H1 (cell line): Measurements from ENCODE around the gene PLB1. TPM values are rescaled to one million over a fixed set of nuclear protein-coding genes. Genes with fewer than 3 reads are reported as not detected.

Source experiments
- CTCF ChIA-PET: fragments of 300-600 bp; sonication (Branson Sonifier 250); formaldehyde crosslinking; loops from one replicate; lab custom pipeline; 2021; ENCODE audit not compliant: partially characterized antibody; lab: Charles Lee
- POLR2A ChIA-PET: fragments of 300-600 bp; sonication (Branson Sonifier 250); formaldehyde crosslinking; loops from one replicate; lab custom pipeline; 2021; ENCODE audit warnings: inconsistent platforms; ENCODE audit not compliant: partially characterized antibody; lab: Charles Lee
- DNase-seq, 2 experiments: peaks; one replicate each; pipeline versions ENCODE4 v3.0.0 to v3.0.0-alpha.2; 2010 to 2022; ENCODE audit warnings: low spot score in 2 of 2, low read depth in 1 of 2, mixed read lengths in 1 of 2
- FAIRE-seq: peaks from 2 replicates; lab custom pipeline; 2011; peaks lifted over from hg19 to GRCh38; lab: Jason Lieb, UNC
- H2AFZ ChIP-seq: 2 replicates; pipeline ENCODE4 v1.8.1; 2012; ENCODE audit warnings: low read length, inconsistent platforms
- H2AK5ac ChIP-seq: 2 replicates; pipeline ENCODE4 v1.6.1; 2013; ENCODE audit warnings: low read depth, low read length
- H2BK120ac ChIP-seq: replicated peaks from 2 replicates; pipeline ENCODE3; 2013; ENCODE audit warnings: low read depth, low read length, inconsistent platforms
- H2BK12ac ChIP-seq: 2 replicates; pipeline ENCODE4 v1.6.1; 2013; ENCODE audit warnings: low read depth, low read length
- H2BK15ac ChIP-seq: 2 replicates; pipeline ENCODE4 v1.6.1; 2013; ENCODE audit warnings: low read length
- H2BK20ac ChIP-seq: 2 replicates; pipeline ENCODE4 v1.6.1; 2013; ENCODE audit warnings: low read length
- H2BK5ac ChIP-seq: 2 replicates; pipeline ENCODE4 v1.6.1; 2013; ENCODE audit warnings: low read depth, low read length
- H3K14ac ChIP-seq: 2 replicates; pipeline ENCODE4 v1.6.1; 2013; ENCODE audit warnings: inconsistent platforms; ENCODE audit not compliant: insufficient read length
- H3K18ac ChIP-seq: 2 replicates; pipeline ENCODE4 v1.6.1; 2013; ENCODE audit warnings: low read length; ENCODE audit errors: extremely low read depth
- H3K23ac ChIP-seq: 2 replicates; pipeline ENCODE4 v1.6.1; 2013; ENCODE audit warnings: inconsistent platforms; ENCODE audit not compliant: insufficient read length
- H3K23me2 ChIP-seq: 2 replicates; pipeline ENCODE4 v1.6.1; 2013; ENCODE audit warnings: low read depth, low read length
- H3K27ac ChIP-seq: 2 replicates; pipeline ENCODE4 v1.6.1; 2011; ENCODE audit warnings: low read depth, low read length, inconsistent platforms
- H3K27me3 ChIP-seq, 4 experiments: replicated peaks in 1 of 4; 1 replicate in 1 of 4; 2 replicates in 3 of 4; pipeline versions ENCODE4 v1.6.1 to v1.8.1; 2011 to 2013; ENCODE audit warnings: low read length in 3 of 4, mild to moderate bottlenecking in 3 of 4, inconsistent platforms in 2 of 4, mixed read lengths in 2 of 4, moderate library complexity in 1 of 4; ENCODE audit not compliant: control insufficient read depth in 3 of 4, insufficient read depth in 3 of 4; ENCODE audit errors: extremely low read depth in 1 of 4
- H3K36me3 ChIP-seq, 4 experiments: 2 replicates each; pipeline versions ENCODE4 v1.6.1 to v1.8.1; 2011 to 2013; ENCODE audit warnings: mild to moderate bottlenecking in 4 of 4, low read length in 3 of 4, moderate library complexity in 2 of 4, control low read depth in 1 of 4, inconsistent platforms in 1 of 4; ENCODE audit not compliant: insufficient read depth in 4 of 4, control insufficient read depth in 2 of 4
- H3K4ac ChIP-seq: replicated peaks from 2 replicates; pipeline ENCODE3; 2013; ENCODE audit warnings: low read length, low read depth, mixed read lengths, inconsistent platforms; ENCODE audit not compliant: insufficient read length
- H3K4me1 ChIP-seq, 4 experiments: replicated peaks in 1 of 4; 1 replicate in 1 of 4; 2 replicates in 3 of 4; pipeline versions ENCODE4 v1.6.1 to v1.8.1; 2011 to 2013; ENCODE audit warnings: low read length in 3 of 4, inconsistent platforms in 2 of 4, mixed read lengths in 1 of 4; ENCODE audit not compliant: insufficient read depth in 4 of 4, control insufficient read depth in 3 of 4
- H3K4me2 ChIP-seq, 2 experiments: 2 replicates each; pipeline versions ENCODE4 v1.6.1 to v1.8.1; 2011 to 2013; ENCODE audit warnings: low read depth in 2 of 2, low read length in 2 of 2, control low read depth in 1 of 2, inconsistent platforms in 1 of 2, mild to moderate bottlenecking in 1 of 2; ENCODE audit not compliant: insufficient read depth in 1 of 2
- H3K4me3 ChIP-seq, 4 experiments: fragments of 200-600, 300-600 bp in 1 of 4; sonication (generic), shearing (Covaris generic), sonication (Bioruptor Twin) in 1 of 4; 2 replicates each; pipeline versions ENCODE4 v1.5.1 to v1.8.1; 2011 to 2016; ENCODE audit warnings: low read length in 4 of 4, low read depth in 3 of 4, control low read depth in 2 of 4, inconsistent platforms in 2 of 4, mild to moderate bottlenecking in 2 of 4, mixed read lengths in 1 of 4, moderate library complexity in 1 of 4; ENCODE audit not compliant: insufficient read depth in 2 of 4; ENCODE audit errors: extremely low read depth in 1 of 4
- H3K56ac ChIP-seq: replicated peaks from 2 replicates; pipeline ENCODE3; 2013; ENCODE audit warnings: low read depth, mild to moderate bottlenecking, mixed read lengths, low read length, inconsistent platforms; ENCODE audit not compliant: insufficient read length
- H3K79me1 ChIP-seq: 2 replicates; pipeline ENCODE4 v1.6.1; 2013; ENCODE audit warnings: low read depth, low read length, control low read depth
- H3K79me2 ChIP-seq, 2 experiments: 2 replicates each; pipeline versions ENCODE4 v1.6.1 to v1.8.1; 2012 to 2013; ENCODE audit warnings: low read length in 2 of 2, mild to moderate bottlenecking in 2 of 2, inconsistent platforms in 1 of 2; ENCODE audit not compliant: insufficient read depth in 2 of 2, control insufficient read depth in 1 of 2
- H3K9ac ChIP-seq, 4 experiments: replicated peaks in 1 of 4; 1 replicate in 1 of 4; 2 replicates in 3 of 4; pipeline versions ENCODE4 v1.6.1 to v1.8.1; 2011 to 2013; ENCODE audit warnings: low read depth in 3 of 4, low read length in 3 of 4, control low read depth in 2 of 4, mild to moderate bottlenecking in 2 of 4, moderate library complexity in 2 of 4, inconsistent platforms in 1 of 4; ENCODE audit errors: extremely low read depth in 1 of 4
- H3K9me3 ChIP-seq, 2 experiments: 2 replicates each; pipeline versions ENCODE4 v1.6.1 to v1.8.1; 2012 to 2013; ENCODE audit warnings: mild to moderate bottlenecking in 2 of 2, moderate library complexity in 2 of 2, control low read depth in 1 of 2, inconsistent platforms in 1 of 2, low read depth in 1 of 2, low read length in 1 of 2, mixed read lengths in 1 of 2; ENCODE audit not compliant: insufficient read depth in 2 of 2
- H4K20me1 ChIP-seq, 2 experiments: replicated peaks in 1 of 2; 2 replicates each; pipeline versions ENCODE3 to v1.8.1; 2011 to 2013; ENCODE audit warnings: inconsistent platforms in 2 of 2, low read length in 2 of 2, mild to moderate bottlenecking in 1 of 2; ENCODE audit not compliant: insufficient read depth in 2 of 2, control insufficient read depth in 1 of 2
- H4K5ac ChIP-seq: 2 replicates; pipeline ENCODE4 v1.6.1; 2013; ENCODE audit warnings: low read length, low read depth, mixed read lengths, inconsistent platforms; ENCODE audit not compliant: insufficient read length
- H4K8ac ChIP-seq: 2 replicates; pipeline ENCODE4 v1.8.0; 2013; ENCODE audit warnings: mild to moderate bottlenecking, moderate library complexity, low read length, inconsistent platforms; ENCODE audit not compliant: insufficient read depth; ENCODE audit errors: extremely low read depth
- H4K91ac ChIP-seq: replicated peaks from 2 replicates; pipeline ENCODE3; 2013; ENCODE audit warnings: low read length, mixed read lengths, inconsistent platforms; ENCODE audit not compliant: insufficient read length
- ASH2L ChIP-seq: fragments of 200-600, 300-600 bp; sonication (generic); IDR thresholded peaks from one replicate; pipeline ENCODE4 v1.7.1; 2017; ENCODE audit warnings: low read length
- CBX8 ChIP-seq: fragments of 300-800, 300-1000 bp; sonication (generic); IDR thresholded peaks from 2 replicates; pipeline ENCODE4 v1.7.1; 2016; ENCODE audit warnings: low read depth, low read length, borderline replicate concordance
- EGR1 ChIP-seq: IDR thresholded peaks from 2 replicates; pipeline ENCODE4 v1.6.1; 2011; ENCODE audit warnings: low read depth, low read length, borderline replicate concordance
- GABPA ChIP-seq: IDR thresholded peaks from 2 replicates; pipeline ENCODE4 v1.6.1; 2011; ENCODE audit warnings: mild to moderate bottlenecking, low read length, moderate library complexity, borderline replicate concordance; ENCODE audit not compliant: insufficient read depth
- GTF2F1 ChIP-seq: IDR thresholded peaks from 2 replicates; pipeline ENCODE4 v1.6.1; 2012; ENCODE audit warnings: low read depth, low read length, improper control_type of control experiment, borderline replicate concordance
- RNF2 ChIP-seq: fragments of 200-900, 300-1000 bp; sonication (generic); IDR thresholded peaks from 2 replicates; pipeline ENCODE4 v1.7.1; 2016; ENCODE audit warnings: borderline replicate concordance, low read depth, mild to moderate bottlenecking, antibody characterized with exemption, low read length; ENCODE audit not compliant: poor library complexity, severe bottlenecking; ENCODE audit errors: missing control alignments
- SAP30 ChIP-seq: fragments of 300-600 bp; sonication (generic); IDR thresholded peaks from 2 replicates; pipeline ENCODE4 v1.7.1; 2012; ENCODE audit warnings: low read length, moderate library complexity, mild to moderate bottlenecking, inconsistent platforms; ENCODE audit not compliant: insufficient read depth, insufficient replicate concordance
- SIN3A ChIP-seq, 2 experiments: IDR thresholded peaks in 1 of 2; conservative IDR thresholded peaks in 1 of 2; 2 replicates each; pipeline ENCODE4 v1.6.1; 2011 to 2012; ENCODE audit warnings: low read length in 2 of 2, improper control_type of control experiment in 1 of 2, low read depth in 1 of 2, mild to moderate bottlenecking in 1 of 2
- SP1 ChIP-seq: IDR thresholded peaks from 2 replicates; pipeline ENCODE4 v1.6.1; 2011; ENCODE audit warnings: low read depth, low read length
- ZNF274 ChIP-seq: IDR thresholded peaks from 2 replicates; pipeline ENCODE4 v1.7.0; 2012; ENCODE audit warnings: low read length, borderline replicate concordance; ENCODE audit errors: extremely low read depth
- WGBS, 2 experiments: shearing (Covaris generic) in 1 of 2; methylation state at CpG; one replicate each; pipeline versions ENCODE4 v1.1.6 to v1.1.7; 2013 to 2015; ENCODE audit warnings: low lambda C conversion rate in 2 of 2, mixed read lengths in 2 of 2, inconsistent platforms in 1 of 2, low coverage in 1 of 2, missing lambda C conversion rate in 1 of 2; ENCODE audit not compliant: insufficient replicate concordance in 2 of 2, insufficient coverage in 1 of 2, insufficient read length in 1 of 2; ENCODE audit errors: extremely low coverage in 1 of 2, missing lambda C conversion rate in 1 of 2; 5-methylcytosine and 5-hydroxymethylcytosine counted together
- polyA plus RNA-seq, 7 experiments: library from polyadenylated mRNA; depleted of rRNA in 3 of 7; stranded (reverse) in 5 of 7; unstranded in 2 of 7; fragments of >200 nt in 5 of 7; fragments of 200-250 nt in 2 of 7; gene quantifications; 1 replicate in 5 of 7; 2 replicates in 1 of 7; 4 replicates in 1 of 7; pipeline versions ENCODE4 v1.2.1 to v1.2.3, GENCODE V29; 2011 to 2013; ENCODE audit warnings: missing spikeins in 2 of 7, mixed read lengths in 2 of 7
- total RNA-seq: library from RNA; stranded (reverse); fragmentation: NEBNext Ultra II Directional; extraction: Animal tissue kit (Norgen Biotek cat#: 25700); gene quantifications from 2 replicates; pipeline ENCODE4 v1.2.1, GENCODE V29; 2021

PLB1 gene
- total and polyA plus RNA-seq, 2 of the 8 experiments (the other 6 are each of a cell fraction or from before 2014, with no cell fraction given), result 0.20 to 0.36 TPM

GRCh38 chr2:28684142-28684858 lies 188.4 kb downstream of the PLB1 start:
- no peaks in the 10 kb centered on the region for H4K20me1 ChIP-seq
- no peak overlapping the region for H2AK5ac ChIP-seq
- H3K4me1 ChIP-seq, result peaks cover 10 to 15% (median 13%) of the 10 kb centered on the region in 4 experiments
- H3K23me2 ChIP-seq, result no peaks in the 10 kb centered on the region
- H2BK120ac ChIP-seq, result no peak overlapping the region
- no peak overlapping the region for H2BK5ac ChIP-seq
- no peaks in the 10 kb centered on the region for H3K79me2 ChIP-seq
- 91% methylated on average over 13 of the region's 13 CpGs; no CpG with 5 or more reads in 1 of the 2 experiments for WGBS, 2 experiments
- H3K27ac ChIP-seq, result no peak overlapping the region
- H3K23ac ChIP-seq, result no peak overlapping the region
- CTCF ChIA-PET, result interaction anchor here (0.8 to 1.9 kb wide), 2 partner anchors 44 to 89 kb away, joined by 6 read pairs; no protein-coding TSS in a partner anchor
- H4K8ac ChIP-seq, result no peak overlapping the region
- DNase-seq (no peak), FAIRE-seq (no peak)
- H3K14ac ChIP-seq, result no peak overlapping the region
- H2BK20ac ChIP-seq, result no peak overlapping the region
- H3K9me3 ChIP-seq, result no peaks in the 10 kb centered on the region
- H3K4me3 ChIP-seq, result no peak overlapping the region
- H2BK12ac ChIP-seq, result no peak overlapping the region
- H3K18ac ChIP-seq, result no peak overlapping the region
- no peak overlapping the region for H2BK15ac ChIP-seq
- TF ChIP-seq SIN3A (conservative IDR thresholded peaks at IDR 0.05 in 1 of 2, IDR thresholded peaks at IDR 0.05 in 1 of 2; ENCODE audit: low read depth in 1 of 2, low read length in 2 of 2) (no peak), EGR1 (no peak), SAP30 (no peak), GTF2F1 (no peak), SP1 (no peak), GABPA (no peak), RNF2 (no peak), CBX8 (no peak), ASH2L (no peak), ZNF274 (no peak)
- H3K36me3 ChIP-seq, result no peaks in the 10 kb centered on the region
- no peak overlapping the region for H3K9ac ChIP-seq
- POLR2A ChIA-PET, result interaction anchor here (0.6 to 2.1 kb wide), 4 partner anchors 10 to 185 kb away, joined by 3 to 8 read pairs (median 4); no protein-coding TSS in a partner anchor
- no peak overlapping the region for H4K91ac ChIP-seq
- no peak overlapping the region for H4K5ac ChIP-seq
- H3K79me1 ChIP-seq, result no peaks in the 10 kb centered on the region
- H3K27me3 ChIP-seq, result no peaks in the 10 kb centered on the region
- no peak overlapping the region for H2AFZ ChIP-seq
- H3K4ac ChIP-seq, result no peak overlapping the region
- H3K56ac ChIP-seq, result no peak overlapping the region
- no peak overlapping the region for H3K4me2 ChIP-seq
